ENCODE data around the gene SRGAP2C.
"Not testable (repeated sequence)": the region's sequence is repeated elsewhere in the genome, so short reads cannot be mapped to it uniquely, and the experiment has no call there.

The SRGAP2C gene

GRCh38 chr1:121346654-121347053, 161.9 kb downstream of the SRGAP2C start:
- DNase-seq, result not testable (repeated sequence)

- DNase-seq, result not testable (repeated sequence)
These were observed 162.7 kb downstream of the SRGAP2C start for GRCh38 chr1:121347476-121347875.

- not testable (repeated sequence) for DNase-seq
These were observed 163.3 kb downstream of the SRGAP2C start for GRCh38 chr1:121348115-121348514.

GRCh38 chr1:121349332-121349967, 164.7 kb downstream of the SRGAP2C start:
- not testable (repeated sequence) for DNase-seq

GRCh38 chr1:121355711-121356420, 171.1 kb downstream of the SRGAP2C start:
- not testable (repeated sequence) for DNase-seq

GRCh38 chr1:121356819-121357218, 172.0 kb downstream of the SRGAP2C start:
- not testable (repeated sequence) for DNase-seq

GRCh38 chr1:121360531-121360930, 175.8 kb downstream of the SRGAP2C start:
- DNase-seq, result not testable (repeated sequence)

- DNase-seq, result not testable (repeated sequence)
These were observed 176.9 kb downstream of the SRGAP2C start for GRCh38 chr1:121361451-121362233.

- DNase-seq, result not testable (repeated sequence)
These were observed 177.6 kb downstream of the SRGAP2C start for GRCh38 chr1:121362234-121362883.

GRCh38 chr1:121365316-121365715, 180.5 kb downstream of the SRGAP2C start:
- not testable (repeated sequence) for DNase-seq

GRCh38 chr1:121365723-121366122, 180.9 kb downstream of the SRGAP2C start:
- not testable (repeated sequence) for DNase-seq

- DNase-seq, result not testable (repeated sequence)
These were observed 181.4 kb downstream of the SRGAP2C start for GRCh38 chr1:121366171-121366570.

- DNase-seq, result not testable (repeated sequence)
These were observed 184.1 kb downstream of the SRGAP2C start for GRCh38 chr1:121368910-121369309.

- DNase-seq, result not testable (repeated sequence)
These were observed 185.2 kb downstream of the SRGAP2C start for GRCh38 chr1:121369959-121370358.

GRCh38 chr1:121374851-121375367, 190.1 kb downstream of the SRGAP2C start:
- DNase-seq, result not testable (repeated sequence)

GRCh38 chr1:121376986-121377385, 192.2 kb downstream of the SRGAP2C start:
- not testable (repeated sequence) for DNase-seq

GRCh38 chr1:121378757-121379156, 194.0 kb downstream of the SRGAP2C start:
- not testable (repeated sequence) for DNase-seq

GRCh38 chr1:121384754-121385153, 200.0 kb downstream of the SRGAP2C start:
- not testable (repeated sequence) for DNase-seq

GRCh38 chr1:121385162-121385561, 200.4 kb downstream of the SRGAP2C start:
- not testable (repeated sequence) for DNase-seq

- not testable (repeated sequence) for DNase-seq
These were observed 201.0 kb downstream of the SRGAP2C start for GRCh38 chr1:121385563-121386288.

- not testable (repeated sequence) for DNase-seq
These were observed 201.7 kb downstream of the SRGAP2C start for GRCh38 chr1:121386319-121386948.

Measured in NCI-H187 treated with DMSO at 0.1 percent for 48 hours (cell line).